Lower leg skin (tissue), 4 donors: ENCODE results near the gene CCDC191. TPM values are rescaled to one million over a fixed set of nuclear protein-coding genes. Genes with fewer than 3 reads are reported as not detected.

Experiments
- DNase-seq, 2 donors: peaks; one replicate each; pipeline ENCODE4 v3.0.0-alpha.2; 2019; ENCODE audit warnings: low spot score in 2 of 2
- H3K4me3 ChIP-seq: fragments of 200-600 bp; sonication (generic); 2 replicates; pipeline ENCODE4 v1.5.1; 2017; ENCODE audit warnings: mild to moderate bottlenecking, low read depth; ENCODE audit not compliant: poor library complexity, severe bottlenecking
- POLR2A ChIP-seq, 2 donors: fragments of 450-650 bp; IDR thresholded peaks; one replicate each; pipeline ENCODE4 v1.6.1; 2016 to 2017; ENCODE audit warnings: antibody characterized with exemption in 2 of 2, mild to moderate bottlenecking in 1 of 2, moderate library complexity in 1 of 2
- WGBS, 2 donors: methylation state at CpG; one replicate each; pipeline ENCODE4 v1.1.5; 2018; 5-methylcytosine and 5-hydroxymethylcytosine counted together
- intact Hi-C: fragments of 100-400 bp; cut with DNase I; formaldehyde crosslinking; loops from one replicate; pipeline ENCODE4 v1.15.0; 2023; ENCODE audit warnings: low total_unique reads
- total RNA-seq, 4 donors: library from RNA; depleted of rRNA; stranded (reverse); fragments of >200 nt; gene quantifications; one replicate each; pipeline ENCODE4 v1.1.0, GENCODE V29; 2016
- TF ChIP-seq, protein P1 (sequence below), 3 donors: fragments of 450-650 bp; IDR thresholded peaks; one replicate each; pipeline ENCODE4 v1.5.1; 2016; ENCODE audit warnings: antibody characterized with exemption in 3 of 3, mild to moderate bottlenecking in 3 of 3, moderate library complexity in 2 of 3

The CCDC191 gene
- total RNA-seq, 4 donors from 2014 or later = 2.5 to 7.3 (median 5.3) TPM

DNA sequence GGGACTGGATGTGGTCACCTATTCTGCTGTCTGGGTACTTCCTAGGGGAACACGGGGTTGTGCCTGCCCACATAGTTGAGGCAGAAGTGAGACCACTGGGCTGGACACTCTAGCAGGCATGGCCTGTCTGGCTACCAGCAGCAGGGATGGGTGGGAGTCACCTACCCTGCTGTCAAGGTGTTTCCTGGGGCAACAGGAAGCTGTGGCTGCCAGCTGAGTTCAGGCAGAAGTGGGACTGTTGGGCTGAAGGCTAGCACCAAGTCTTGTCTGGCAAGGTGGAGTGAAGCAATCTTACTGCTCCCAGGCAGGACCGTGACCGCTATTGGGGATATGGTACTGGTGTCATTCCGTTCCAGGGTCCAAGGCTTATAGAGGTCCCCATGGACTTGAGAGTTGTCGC is 128.8 kb downstream of the CCDC191 start:
- no peak overlapping the region for H3K4me3 ChIP-seq
- TF ChIP-seq POLR2A (IDR thresholded peaks at IDR 0.05) = no peak
- TF ChIP-seq, protein P1, sequence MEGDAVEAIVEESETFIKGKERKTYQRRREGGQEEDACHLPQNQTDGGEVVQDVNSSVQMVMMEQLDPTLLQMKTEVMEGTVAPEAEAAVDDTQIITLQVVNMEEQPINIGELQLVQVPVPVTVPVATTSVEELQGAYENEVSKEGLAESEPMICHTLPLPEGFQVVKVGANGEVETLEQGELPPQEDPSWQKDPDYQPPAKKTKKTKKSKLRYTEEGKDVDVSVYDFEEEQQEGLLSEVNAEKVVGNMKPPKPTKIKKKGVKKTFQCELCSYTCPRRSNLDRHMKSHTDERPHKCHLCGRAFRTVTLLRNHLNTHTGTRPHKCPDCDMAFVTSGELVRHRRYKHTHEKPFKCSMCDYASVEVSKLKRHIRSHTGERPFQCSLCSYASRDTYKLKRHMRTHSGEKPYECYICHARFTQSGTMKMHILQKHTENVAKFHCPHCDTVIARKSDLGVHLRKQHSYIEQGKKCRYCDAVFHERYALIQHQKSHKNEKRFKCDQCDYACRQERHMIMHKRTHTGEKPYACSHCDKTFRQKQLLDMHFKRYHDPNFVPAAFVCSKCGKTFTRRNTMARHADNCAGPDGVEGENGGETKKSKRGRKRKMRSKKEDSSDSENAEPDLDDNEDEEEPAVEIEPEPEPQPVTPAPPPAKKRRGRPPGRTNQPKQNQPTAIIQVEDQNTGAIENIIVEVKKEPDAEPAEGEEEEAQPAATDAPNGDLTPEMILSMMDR (IDR thresholded peaks at IDR 0.05) = no peak
- 80 to 84% methylated on average over 5 of the region's 5 CpGs for WGBS, 2 donors
- no peak for DNase-seq
- intact Hi-C loops = no loop called here

DNA sequence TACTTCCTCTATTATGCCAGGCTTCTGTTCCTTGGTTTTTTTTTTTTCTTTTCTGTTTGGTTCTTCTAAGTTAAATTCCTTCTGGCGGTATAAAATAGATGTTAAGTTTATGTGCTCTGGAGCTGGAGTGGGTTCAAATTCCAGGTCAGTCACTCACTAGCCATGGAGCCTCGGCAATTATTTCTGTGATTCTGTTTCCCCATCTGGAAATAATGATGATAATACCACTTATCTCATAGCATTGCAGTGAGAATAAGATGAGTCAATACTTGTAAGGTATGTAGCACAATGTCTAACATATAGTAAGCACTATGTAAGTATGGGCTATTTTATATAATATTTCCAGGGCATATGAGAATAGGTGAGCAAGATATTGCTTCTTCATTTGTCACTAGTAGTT is 141.7 kb downstream of the CCDC191 start:
- TF ChIP-seq POLR2A (IDR thresholded peaks at IDR 0.05) = no peak
- TF ChIP-seq, protein P1 (IDR thresholded peaks at IDR 0.05) = no peak
- no peak for DNase-seq
- 49 to 56% methylated on average over 2 of the region's 2 CpGs for WGBS, 2 donors
- intact Hi-C loops = no loop called here
- H3K4me3 ChIP-seq = no peak overlapping the region

Other genes starting within 250 kb of the CCDC191 start
- 10 to 100 TPM; 23.0 to 38.2 (median 33.2) TPM for gene GRAMD1C, start 217.7 kb downstream of the CCDC191 start, total RNA-seq
- 10 to 100 TPM in 3 of 4 donors, 1 to 10 TPM in 1; 5.8 to 16.5 (median 13.7) TPM for gene ZDHHC23, start 108.5 kb downstream of the CCDC191 start, total RNA-seq
- 10 to 100 TPM; 10.8 to 19.4 (median 11.8) TPM for gene QTRT2, start 211 bp upstream of the CCDC191 start, total RNA-seq
- not detected for gene DRD3, start 122.5 kb upstream of the CCDC191 start, total RNA-seq
- gene ZNF80, start 181.1 kb upstream of the CCDC191 start, total RNA-seq = not detected
- 1 to 10 TPM in 1 of 4 donors, not detected in 3; 1.2 TPM for gene TIGIT, start 237.5 kb upstream of the CCDC191 start, total RNA-seq